WTC11 (cell line): ENCODE data around the gene STRIP1. TPM values are rescaled to one million over a fixed set of nuclear protein-coding genes. Genes with fewer than 3 reads are reported as not detected.
A peak's percentile ranks its signal among the peaks of the same experiment; 100 is the strongest.

ENCODE experiments used
- ATAC-seq: fragments of 200-7000 bp; cut with Tn5 transposase; 2 replicates; pipeline ENCODE4 v1.10.0; 2021; ENCODE audit warnings: mild to moderate bottlenecking, moderate library complexity
- CTCF ChIA-PET: fragments of 300-600 bp; sonication (Branson Sonifier 250); formaldehyde crosslinking; loops from one replicate; lab custom pipeline; 2021; ENCODE audit warnings: antibody characterized with exemption; lab: Charles Lee
- POLR2A ChIA-PET: fragments of 350-600 bp; sonication (Branson Sonifier 250); formaldehyde crosslinking; loops from one replicate; lab custom pipeline; 2021; ENCODE audit warnings: antibody characterized with exemption; lab: Charles Lee
- DNase-seq: peaks from one replicate; pipeline ENCODE4 v3.0.0; 2021; ENCODE audit warnings: low spot score
- H3K27ac Mint-ChIP-seq: 2 replicates; pipeline ENCODE4 v1.8.0; 2021; ENCODE audit warnings: mixed read lengths
- H3K27me3 Mint-ChIP-seq: 2 replicates; pipeline ENCODE4 v1.8.0; 2021; ENCODE audit warnings: low read depth, mild to moderate bottlenecking, moderate library complexity, mixed read lengths
- H3K36me3 Mint-ChIP-seq: 2 replicates; pipeline ENCODE4 v1.8.0; 2021; ENCODE audit warnings: mixed read lengths
- H3K4me1 Mint-ChIP-seq: 2 replicates; pipeline ENCODE4 v1.8.0; 2022; ENCODE audit warnings: mixed read lengths
- H3K4me3 Mint-ChIP-seq: 2 replicates; pipeline ENCODE4 v1.8.0; 2021; ENCODE audit warnings: mild to moderate bottlenecking, moderate library complexity, mixed read lengths
- H3K9me3 Mint-ChIP-seq: 2 replicates; pipeline ENCODE4 v1.8.0; 2021; ENCODE audit warnings: mixed read lengths
- ERG ChIP-seq: fragments of 250-450 bp; sonication (Bioruptor Pico); IDR thresholded peaks from 2 replicates; pipeline ENCODE4 v1.8.0; 2021; ENCODE audit warnings: mild to moderate bottlenecking
- FOXP1 ChIP-seq: sonication (generic); formaldehyde crosslinking; IDR thresholded peaks from 2 replicates; pipeline ENCODE4 v1.8.0; 2022; ENCODE audit warnings: missing genetic modification reagents, mild to moderate bottlenecking, moderate library complexity, borderline replicate concordance
- NFE2L1 ChIP-seq: sonication (generic); formaldehyde crosslinking; IDR thresholded peaks from 2 replicates; pipeline ENCODE4 v1.8.1; 2023; ENCODE audit warnings: missing genetic modification reagents
- SMAD4 ChIP-seq: sonication (generic); formaldehyde crosslinking; IDR thresholded peaks from 2 replicates; pipeline ENCODE4 v1.8.0; 2022; ENCODE audit warnings: mild to moderate bottlenecking, missing genetic modification reagents
- TP53 ChIP-seq: sonication (generic); formaldehyde crosslinking; IDR thresholded peaks from 2 replicates; pipeline ENCODE4 v1.8.1; 2023; ENCODE audit warnings: mild to moderate bottlenecking, missing genetic modification reagents
- ZBTB21 ChIP-seq: sonication (generic); formaldehyde crosslinking; IDR thresholded peaks from 2 replicates; pipeline ENCODE4 v1.8.1; 2023; ENCODE audit warnings: mild to moderate bottlenecking, missing genetic modification reagents, borderline replicate concordance
- ZNF232 ChIP-seq: sonication (generic); formaldehyde crosslinking; IDR thresholded peaks from 2 replicates; pipeline ENCODE4 v1.8.0; 2022; ENCODE audit warnings: mild to moderate bottlenecking, missing genetic modification reagents
- ZNF281 ChIP-seq: sonication (generic); formaldehyde crosslinking; IDR thresholded peaks from 2 replicates; pipeline ENCODE4 v1.8.0; 2023; ENCODE audit warnings: mild to moderate bottlenecking, missing genetic modification reagents
- ZNF396 ChIP-seq: fragments of 250-450 bp; sonication (Bioruptor Pico); IDR thresholded peaks from 2 replicates; pipeline ENCODE4 v1.8.0; 2021; ENCODE audit warnings: mild to moderate bottlenecking, moderate library complexity, borderline replicate concordance
- ZNF423 ChIP-seq: fragments of 250-450 bp; sonication (Bioruptor Pico); IDR thresholded peaks from 2 replicates; pipeline ENCODE4 v2.1.2; 2022; ENCODE audit warnings: mild to moderate bottlenecking, moderate library complexity
- total RNA-seq: library from RNA; stranded (reverse); gene quantifications from 3 replicates; pipeline ENCODE4 v1.2.3, GENCODE V29; 2021
- TF ChIP-seq, protein P1 (sequence below): sonication (generic); formaldehyde crosslinking; IDR thresholded peaks from 2 replicates; pipeline ENCODE4 v1.8.1; 2022; ENCODE audit warnings: missing genetic modification reagents, borderline replicate concordance
- TF ChIP-seq, protein P2 (sequence below): sonication (generic); formaldehyde crosslinking; IDR thresholded peaks from 2 replicates; pipeline ENCODE4 v1.8.1; 2023; ENCODE audit warnings: mild to moderate bottlenecking, missing genetic modification reagents
- TF ChIP-seq, protein P3 (sequence below): sonication (generic); formaldehyde crosslinking; IDR thresholded peaks from 2 replicates; pipeline ENCODE4 v1.8.1; 2023; ENCODE audit warnings: mild to moderate bottlenecking, missing genetic modification reagents, moderate library complexity
- TF ChIP-seq, protein P4 (sequence below): sonication (generic); formaldehyde crosslinking; IDR thresholded peaks from 2 replicates; pipeline ENCODE4 v1.8.1; 2022; ENCODE audit warnings: mild to moderate bottlenecking, missing genetic modification reagents, moderate library complexity, borderline replicate concordance
- TF ChIP-seq, protein P5 (sequence below): fragments of 250-450 bp; sonication (Bioruptor Pico); IDR thresholded peaks from 2 replicates; pipeline ENCODE4 v1.9.0; 2021; ENCODE audit warnings: moderate library complexity, mild to moderate bottlenecking, inconsistent platforms, borderline replicate concordance
- TF ChIP-seq, protein P6 (sequence below): sonication (generic); formaldehyde crosslinking; IDR thresholded peaks from 2 replicates; pipeline ENCODE4 v1.8.1; 2023; ENCODE audit warnings: mild to moderate bottlenecking, moderate library complexity, missing genetic modification reagents

STRIP1 gene
- total RNA-seq, 1 experiment from 2014 or later = 42.8 TPM

DNA sequence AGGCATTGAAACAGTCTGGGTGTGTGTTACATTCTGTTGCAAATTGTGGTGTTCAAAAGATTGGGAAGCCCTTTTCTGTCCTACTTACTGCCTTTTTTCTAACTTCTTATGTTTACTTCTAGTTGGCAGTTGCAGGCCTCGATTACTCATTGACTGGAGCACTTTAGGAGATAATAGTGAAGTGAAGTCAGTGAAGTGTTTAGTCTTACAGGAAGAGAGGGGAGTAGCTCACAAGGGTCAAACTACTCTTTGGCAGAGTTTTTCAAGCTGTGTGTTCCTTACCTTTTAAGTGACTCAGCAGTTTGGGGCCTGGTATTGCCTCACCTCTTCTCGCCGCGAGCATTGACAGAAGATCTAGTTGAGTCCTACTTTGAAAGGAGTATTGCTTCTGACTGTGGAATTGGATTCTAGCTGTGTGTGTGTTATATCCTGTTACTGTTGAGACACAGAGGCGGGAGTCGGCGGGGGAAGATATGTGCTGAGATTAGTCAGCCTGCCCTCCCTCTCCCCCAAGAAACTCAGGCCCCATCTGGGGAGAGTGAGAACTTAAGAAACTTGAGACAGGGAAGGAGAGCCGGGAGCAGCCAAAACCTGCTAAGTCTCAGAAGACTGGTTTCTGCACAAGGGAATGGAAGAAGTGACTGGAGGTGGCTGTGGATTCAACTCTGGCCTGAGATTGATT lies 30.5 kb upstream of the STRIP1 start:
- 0 out of 2 replicates have a peak, but pooled peaks have one; percentile 76 for TF ChIP-seq NFE2L1 (CRISPR knock-in tag)
- no peak for TF ChIP-seq ERG (CRISPR knock-in tag)
- ChIA-PET POLR2A (interaction anchor here (0.6 to 1.2 kb wide), 3 partner anchors 18 to 31 kb away, joined by 3 to 4 read pairs (median 3); partner anchors contain the start of gene AHCYL1), CTCF (interaction anchor here (1.0 to 5.4 kb wide), 5 partner anchors 19 to 213 kb away, joined by 3 to 78 read pairs (median 4); partner anchors contain the start of gene AHCYL1)
- Mint-ChIP-seq H3K4me1 (peaks cover 61% of the 10 kb centered on the region), H3K27me3 (no peaks in the 10 kb centered on the region), H3K36me3 (peaks cover under 1% of the 10 kb centered on the region; the same call in 1 of the 2 replicates), H3K4me3 (peak overlapping the region; percentile 43), H3K9me3 (no peaks in the 10 kb centered on the region), H3K27ac (peak overlapping the region; percentile 91)
- ATAC-seq (peak; percentile 78), DNase-seq (peak; percentile 38)

GRCh38 chr1:110004583-110004982 lies 29.8 kb upstream of the STRIP1 start:
- ATAC-seq = peak; percentile 14
- POLR2A ChIA-PET = no interaction called here
- Mint-ChIP-seq H3K4me3 (peak overlapping the region; percentile 43), H3K9me3 (no peaks in the 10 kb centered on the region), H3K4me1 (peaks cover 61% of the 10 kb centered on the region), H3K27ac (peak overlapping the region; percentile 91), H3K27me3 (no peaks in the 10 kb centered on the region), H3K36me3 (peaks cover 7% of the 10 kb centered on the region)
- no peak for DNase-seq
- TF ChIP-seq, protein P1, sequence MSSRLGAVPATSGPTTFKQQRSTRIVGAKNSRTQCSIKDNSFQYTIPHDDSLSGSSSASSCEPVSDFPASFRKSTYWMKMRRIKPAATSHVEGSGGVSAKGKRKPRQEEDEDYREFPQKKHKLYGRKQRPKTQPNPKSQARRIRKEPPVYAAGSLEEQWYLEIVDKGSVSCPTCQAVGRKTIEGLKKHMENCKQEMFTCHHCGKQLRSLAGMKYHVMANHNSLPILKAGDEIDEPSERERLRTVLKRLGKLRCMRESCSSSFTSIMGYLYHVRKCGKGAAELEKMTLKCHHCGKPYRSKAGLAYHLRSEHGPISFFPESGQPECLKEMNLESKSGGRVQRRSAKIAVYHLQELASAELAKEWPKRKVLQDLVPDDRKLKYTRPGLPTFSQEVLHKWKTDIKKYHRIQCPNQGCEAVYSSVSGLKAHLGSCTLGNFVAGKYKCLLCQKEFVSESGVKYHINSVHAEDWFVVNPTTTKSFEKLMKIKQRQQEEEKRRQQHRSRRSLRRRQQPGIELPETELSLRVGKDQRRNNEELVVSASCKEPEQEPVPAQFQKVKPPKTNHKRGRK (CRISPR knock-in tag) = no peak
- no peak for TF ChIP-seq ZNF232 (CRISPR knock-in tag)
- TF ChIP-seq, protein P2, sequence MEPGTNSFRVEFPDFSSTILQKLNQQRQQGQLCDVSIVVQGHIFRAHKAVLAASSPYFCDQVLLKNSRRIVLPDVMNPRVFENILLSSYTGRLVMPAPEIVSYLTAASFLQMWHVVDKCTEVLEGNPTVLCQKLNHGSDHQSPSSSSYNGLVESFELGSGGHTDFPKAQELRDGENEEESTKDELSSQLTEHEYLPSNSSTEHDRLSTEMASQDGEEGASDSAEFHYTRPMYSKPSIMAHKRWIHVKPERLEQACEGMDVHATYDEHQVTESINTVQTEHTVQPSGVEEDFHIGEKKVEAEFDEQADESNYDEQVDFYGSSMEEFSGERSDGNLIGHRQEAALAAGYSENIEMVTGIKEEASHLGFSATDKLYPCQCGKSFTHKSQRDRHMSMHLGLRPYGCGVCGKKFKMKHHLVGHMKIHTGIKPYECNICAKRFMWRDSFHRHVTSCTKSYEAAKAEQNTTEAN (CRISPR knock-in tag) = no peak
- TF ChIP-seq ZNF396 = no peak
- CTCF ChIA-PET = interaction anchor here (1.1 to 5.4 kb wide), 4 partner anchors 20 to 212 kb away, joined by 3 to 78 read pairs (median 13); partner anchors contain the start of gene AHCYL1

GRCh38 chr1:110005971-110006370 lies 28.5 kb upstream of the STRIP1 start:
- no peaks in the 10 kb centered on the region for H3K27me3 Mint-ChIP-seq
- ATAC-seq = no peak
- H3K36me3 Mint-ChIP-seq = peaks cover 19% of the 10 kb centered on the region
- peaks cover 61% of the 10 kb centered on the region for H3K4me1 Mint-ChIP-seq
- H3K4me3 Mint-ChIP-seq = no peak overlapping the region
- DNase-seq = no peak
- H3K27ac Mint-ChIP-seq = peak overlapping the region; percentile 78; the same call in 1 of the 2 replicates
- POLR2A ChIA-PET = no interaction called here
- H3K9me3 Mint-ChIP-seq = no peaks in the 10 kb centered on the region
- CTCF ChIA-PET = interaction anchor here (0.7 to 5.4 kb wide), 8 partner anchors 21 to 366 kb away, joined by 3 to 78 read pairs (median 8); partner anchors contain the start of gene AHCYL1
- TF ChIP-seq SMAD4 (CRISPR knock-in tag) (no peak), ZBTB21 (no peak), FOXP1 (CRISPR knock-in tag) (no peak), TP53 (no peak), ZNF423 (no peak), ZNF281 (CRISPR knock-in tag) (no peak)
- TF ChIP-seq, protein P3, sequence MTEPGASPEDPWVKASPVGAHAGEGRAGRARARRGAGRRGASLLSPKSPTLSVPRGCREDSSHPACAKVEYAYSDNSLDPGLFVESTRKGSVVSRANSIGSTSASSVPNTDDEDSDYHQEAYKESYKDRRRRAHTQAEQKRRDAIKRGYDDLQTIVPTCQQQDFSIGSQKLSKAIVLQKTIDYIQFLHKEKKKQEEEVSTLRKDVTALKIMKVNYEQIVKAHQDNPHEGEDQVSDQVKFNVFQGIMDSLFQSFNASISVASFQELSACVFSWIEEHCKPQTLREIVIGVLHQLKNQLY = no peak
- TF ChIP-seq, protein P4, sequence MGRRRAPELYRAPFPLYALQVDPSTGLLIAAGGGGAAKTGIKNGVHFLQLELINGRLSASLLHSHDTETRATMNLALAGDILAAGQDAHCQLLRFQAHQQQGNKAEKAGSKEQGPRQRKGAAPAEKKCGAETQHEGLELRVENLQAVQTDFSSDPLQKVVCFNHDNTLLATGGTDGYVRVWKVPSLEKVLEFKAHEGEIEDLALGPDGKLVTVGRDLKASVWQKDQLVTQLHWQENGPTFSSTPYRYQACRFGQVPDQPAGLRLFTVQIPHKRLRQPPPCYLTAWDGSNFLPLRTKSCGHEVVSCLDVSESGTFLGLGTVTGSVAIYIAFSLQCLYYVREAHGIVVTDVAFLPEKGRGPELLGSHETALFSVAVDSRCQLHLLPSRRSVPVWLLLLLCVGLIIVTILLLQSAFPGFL = no peak
- TF ChIP-seq, protein P5, sequence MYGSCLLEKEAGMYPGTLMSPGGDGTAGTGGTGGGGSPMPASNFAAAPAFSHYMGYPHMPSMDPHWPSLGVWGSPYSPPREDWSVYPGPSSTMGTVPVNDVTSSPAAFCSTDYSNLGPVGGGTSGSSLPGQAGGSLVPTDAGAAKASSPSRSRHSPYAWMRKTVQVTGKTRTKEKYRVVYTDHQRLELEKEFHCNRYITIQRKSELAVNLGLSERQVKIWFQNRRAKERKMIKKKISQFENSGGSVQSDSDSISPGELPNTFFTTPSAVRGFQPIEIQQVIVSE (CRISPR knock-in tag) = no peak
- TF ChIP-seq, protein P6, sequence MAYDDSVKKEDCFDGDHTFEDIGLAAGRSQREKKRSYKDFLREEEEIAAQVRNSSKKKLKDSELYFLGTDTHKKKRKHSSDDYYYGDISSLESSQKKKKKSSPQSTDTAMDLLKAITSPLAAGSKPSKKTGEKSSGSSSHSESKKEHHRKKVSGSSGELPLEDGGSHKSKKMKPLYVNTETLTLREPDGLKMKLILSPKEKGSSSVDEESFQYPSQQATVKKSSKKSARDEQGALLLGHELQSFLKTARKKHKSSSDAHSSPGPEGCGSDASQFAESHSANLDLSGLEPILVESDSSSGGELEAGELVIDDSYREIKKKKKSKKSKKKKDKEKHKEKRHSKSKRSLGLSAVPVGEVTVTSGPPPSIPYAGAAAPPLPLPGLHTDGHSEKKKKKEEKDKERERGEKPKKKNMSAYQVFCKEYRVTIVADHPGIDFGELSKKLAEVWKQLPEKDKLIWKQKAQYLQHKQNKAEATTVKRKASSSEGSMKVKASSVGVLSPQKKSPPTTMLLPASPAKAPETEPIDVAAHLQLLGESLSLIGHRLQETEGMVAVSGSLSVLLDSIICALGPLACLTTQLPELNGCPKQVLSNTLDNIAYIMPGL = no peak
